ENCODE measurements around the gene VAMP3. TPM values are rescaled to one million over a fixed set of nuclear protein-coding genes. Genes with fewer than 3 reads are reported as not detected.

Gene VAMP3
- total RNA-seq, 2 experiments from 2014 or later: 13.2 to 20.9 TPM

DNA sequence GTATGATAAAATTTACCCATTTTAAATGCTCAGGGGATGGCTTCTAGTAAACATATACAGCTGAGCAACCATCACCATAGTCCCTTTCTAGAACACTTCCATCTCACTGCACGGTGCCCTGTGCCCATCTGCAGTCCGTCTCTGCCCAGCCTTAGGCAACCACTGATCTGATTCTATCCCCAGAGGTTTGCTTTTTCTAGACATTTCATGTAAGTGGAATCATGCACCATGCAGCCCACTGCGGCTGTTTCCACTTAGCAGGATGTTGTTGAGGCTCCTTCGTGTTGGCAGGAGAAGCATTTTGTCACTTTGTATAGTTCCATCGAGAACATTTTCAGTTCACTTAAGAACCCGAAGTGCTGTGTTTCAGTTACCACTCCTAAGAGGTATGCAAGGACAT, 27.8 kb upstream of the VAMP3 start:
- H3K9me3 Mint-ChIP-seq: no peaks in the 10 kb centered on the region
- intact Hi-C loops (cut with micrococcal nuclease): no loop called here
- no peaks in the 10 kb centered on the region for H3K4me1 Mint-ChIP-seq (ENCODE audit: low read depth)
- DNase-seq (no peak), ATAC-seq (no peak)
- no peak overlapping the region for H3K27ac Mint-ChIP-seq
- TF ChIP-seq, protein P1, sequence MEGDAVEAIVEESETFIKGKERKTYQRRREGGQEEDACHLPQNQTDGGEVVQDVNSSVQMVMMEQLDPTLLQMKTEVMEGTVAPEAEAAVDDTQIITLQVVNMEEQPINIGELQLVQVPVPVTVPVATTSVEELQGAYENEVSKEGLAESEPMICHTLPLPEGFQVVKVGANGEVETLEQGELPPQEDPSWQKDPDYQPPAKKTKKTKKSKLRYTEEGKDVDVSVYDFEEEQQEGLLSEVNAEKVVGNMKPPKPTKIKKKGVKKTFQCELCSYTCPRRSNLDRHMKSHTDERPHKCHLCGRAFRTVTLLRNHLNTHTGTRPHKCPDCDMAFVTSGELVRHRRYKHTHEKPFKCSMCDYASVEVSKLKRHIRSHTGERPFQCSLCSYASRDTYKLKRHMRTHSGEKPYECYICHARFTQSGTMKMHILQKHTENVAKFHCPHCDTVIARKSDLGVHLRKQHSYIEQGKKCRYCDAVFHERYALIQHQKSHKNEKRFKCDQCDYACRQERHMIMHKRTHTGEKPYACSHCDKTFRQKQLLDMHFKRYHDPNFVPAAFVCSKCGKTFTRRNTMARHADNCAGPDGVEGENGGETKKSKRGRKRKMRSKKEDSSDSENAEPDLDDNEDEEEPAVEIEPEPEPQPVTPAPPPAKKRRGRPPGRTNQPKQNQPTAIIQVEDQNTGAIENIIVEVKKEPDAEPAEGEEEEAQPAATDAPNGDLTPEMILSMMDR (IDR thresholded peaks at IDR 0.05): no peak
- ChIA-PET POLR2A (interaction anchor here (0.7 kb wide), 1 partner anchor 1894 kb away, joined by 3 read pairs; no protein-coding TSS in a partner anchor), CTCF (interaction anchor here (1.3 to 3.0 kb wide), 3 partner anchors 8 to 75 kb away, joined by 3 to 23 read pairs (median 17); no protein-coding TSS in a partner anchor)
- H3K36me3 Mint-ChIP-seq (ENCODE audit: low read depth): no peaks in the 10 kb centered on the region
- H3K27me3 Mint-ChIP-seq: no peaks in the 10 kb centered on the region
- no peak overlapping the region for H3K4me3 Mint-ChIP-seq

DNA sequence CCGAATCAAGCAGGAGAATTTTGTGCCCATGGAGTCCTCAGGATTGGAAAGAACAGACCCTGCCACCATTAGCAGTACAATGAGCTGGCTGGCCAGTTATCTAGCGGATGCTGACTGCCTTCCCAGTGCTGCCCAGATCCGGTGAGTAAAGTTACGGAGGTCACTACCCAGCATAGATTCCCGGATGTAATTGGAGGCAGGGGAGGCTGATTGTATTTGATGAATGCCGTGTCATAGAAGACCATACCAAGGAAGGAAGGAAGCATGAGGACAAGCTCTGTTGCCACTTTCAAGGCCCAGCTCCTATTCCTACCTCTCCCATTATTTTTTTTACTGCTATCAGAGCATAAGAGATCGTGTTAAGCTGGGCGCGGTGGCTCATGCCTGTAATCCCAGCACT, 26.2 kb upstream of the VAMP3 start:
- ChIA-PET POLR2A (no interaction called here), CTCF (interaction anchor here (11.4 kb wide), 1 partner anchor 72 kb away, joined by 589 read pairs; no protein-coding TSS in a partner anchor)
- no peaks in the 10 kb centered on the region for H3K4me1 Mint-ChIP-seq (ENCODE audit: low read depth)
- no peak overlapping the region for H3K4me3 Mint-ChIP-seq
- ATAC-seq: no peak
- DNase-seq: no peak
- intact Hi-C loops (cut with micrococcal nuclease): no loop called here
- no peak overlapping the region for H3K27ac Mint-ChIP-seq
- TF ChIP-seq, protein P1 (IDR thresholded peaks at IDR 0.05): no peak
- H3K27me3 Mint-ChIP-seq: no peaks in the 10 kb centered on the region
- H3K9me3 Mint-ChIP-seq: no peaks in the 10 kb centered on the region
- H3K36me3 Mint-ChIP-seq (ENCODE audit: low read depth): no peaks in the 10 kb centered on the region

- ATAC-seq (no peak), DNase-seq (no peak)
- POLR2A ChIA-PET: no interaction called here
- H3K9me3 Mint-ChIP-seq: no peaks in the 10 kb centered on the region
- H3K36me3 Mint-ChIP-seq (ENCODE audit: low read depth): no peaks in the 10 kb centered on the region
- no peak overlapping the region for H3K27ac Mint-ChIP-seq
- intact Hi-C loops (cut with micrococcal nuclease): no loop called here
- H3K27me3 Mint-ChIP-seq: no peaks in the 10 kb centered on the region
- no peaks in the 10 kb centered on the region for H3K4me1 Mint-ChIP-seq (ENCODE audit: low read depth)
- CTCF ChIA-PET: interaction anchor here (11.4 kb wide), 1 partner anchor 73 kb away, joined by 589 read pairs; no protein-coding TSS in a partner anchor
- H3K4me3 Mint-ChIP-seq: no peak overlapping the region
- TF ChIP-seq, protein P1 (IDR thresholded peaks at IDR 0.05): no peak
Observed at GRCh38 chr1:7745783-7746182, 25.3 kb upstream of the VAMP3 start.

DNA sequence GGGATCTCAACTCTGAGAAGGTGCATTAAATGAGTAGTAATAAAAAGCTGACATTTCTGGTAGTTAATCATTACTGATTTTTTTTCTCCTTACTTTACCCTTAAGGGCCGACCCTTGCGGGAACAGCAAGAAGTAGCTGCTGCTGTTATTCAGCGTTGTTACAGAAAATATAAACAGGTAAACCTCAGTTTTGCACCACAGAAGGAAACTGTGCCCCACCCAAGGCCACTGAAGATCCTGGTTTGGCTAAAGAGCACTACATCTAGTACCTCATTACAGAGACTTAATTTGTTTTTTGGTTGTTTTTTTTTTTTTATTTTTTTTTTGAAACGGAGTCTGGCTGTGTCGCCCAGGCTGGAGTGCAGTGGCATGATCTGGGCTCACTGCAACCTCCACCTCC, 23.5 kb upstream of the VAMP3 start:
- POLR2A ChIA-PET: no interaction called here

GRCh38 chr1:7749126-7749525, 22.0 kb upstream of the VAMP3 start:
- H3K27ac Mint-ChIP-seq: no peak overlapping the region
- H3K4me3 Mint-ChIP-seq: no peak overlapping the region
- CTCF ChIA-PET: interaction anchor here (11.4 kb wide), 1 partner anchor 76 kb away, joined by 589 read pairs; no protein-coding TSS in a partner anchor
- POLR2A ChIA-PET: no interaction called here
- H3K27me3 Mint-ChIP-seq: peaks cover 9% of the 10 kb centered on the region
- peaks cover 26% of the 10 kb centered on the region for H3K4me1 Mint-ChIP-seq (ENCODE audit: low read depth)
- no peaks in the 10 kb centered on the region for H3K9me3 Mint-ChIP-seq
- no peaks in the 10 kb centered on the region for H3K36me3 Mint-ChIP-seq (ENCODE audit: low read depth)
- DNase-seq: no peak
- no peak for ATAC-seq
- TF ChIP-seq, protein P1 (IDR thresholded peaks at IDR 0.05): no peak
- intact Hi-C loops (cut with micrococcal nuclease): no loop called here

More for the DNA sequence above, 23.5 kb upstream of the VAMP3 start:
- peaks cover 13% of the 10 kb centered on the region for H3K4me1 Mint-ChIP-seq (ENCODE audit: low read depth)
- DNase-seq (no peak), ATAC-seq (no peak)
- TF ChIP-seq, protein P1 (IDR thresholded peaks at IDR 0.05): no peak
- no peak overlapping the region for H3K27ac Mint-ChIP-seq
- H3K9me3 Mint-ChIP-seq: no peaks in the 10 kb centered on the region
- H3K27me3 Mint-ChIP-seq: peaks cover 3% of the 10 kb centered on the region
- CTCF ChIA-PET: interaction anchor here (11.4 kb wide), 1 partner anchor 74 kb away, joined by 589 read pairs; no protein-coding TSS in a partner anchor
- no peak overlapping the region for H3K4me3 Mint-ChIP-seq
- H3K36me3 Mint-ChIP-seq (ENCODE audit: low read depth): no peaks in the 10 kb centered on the region
- intact Hi-C loops (cut with micrococcal nuclease): no loop called here
